ENCODE data around the gene PDLIM7. TPM values are rescaled to one million over a fixed set of nuclear protein-coding genes. Genes with fewer than 3 reads are reported as not detected.

Gene PDLIM7
- total and polyA plus RNA-seq, 2 donors (not counting 3 experiments of a cell fraction or from before 2014, with no cell fraction given), result 314 to 318 TPM

GRCh38 chr5:177437623-177438022 is 59.8 kb downstream of the PDLIM7 start:
- Histone ChIP-seq H3K9me3 (replicated peaks; ENCODE audit: control insufficient read depth, insufficient read depth, low read length) (no peaks in the 10 kb centered on the region), H4K20me1 (replicated peaks; ENCODE audit: control insufficient read depth, extremely low read depth, insufficient read depth, low read length) (no peaks in the 10 kb centered on the region), H3K27ac (ENCODE audit: insufficient read depth, low read depth, low read length) (no peak overlapping the region), H3K4me2 (ENCODE audit: insufficient read depth, low read length) (no peak overlapping the region), H3K4me3 (replicated peaks in 1 of 3; ENCODE audit: insufficient read depth in 1 of 3, low read depth in 1 of 3, low read length in 3 of 3) (no peak overlapping the region), H3K36me3 (ENCODE audit: control insufficient read depth in 2 of 2, extremely low read depth in 1 of 2, insufficient read depth in 2 of 2, low read length in 2 of 2) (peaks cover 9 to 22% of the 10 kb centered on the region in 2 experiments), H3K4me1 (ENCODE audit: control insufficient read depth, extremely low read depth, insufficient read depth, low read length) (no peaks in the 10 kb centered on the region), H2AFZ (ENCODE audit: low read depth, low read length) (no peak overlapping the region), H3K9ac (replicated peaks; ENCODE audit: extremely low read depth, insufficient read depth, low read length) (no peak overlapping the region), H3K27me3 (ENCODE audit: control insufficient read depth in 2 of 2, insufficient read depth in 2 of 2, low read length in 2 of 2) (no peaks in the 10 kb centered on the region), H3K79me2 (ENCODE audit: control insufficient read depth, insufficient read depth, low read length) (no peaks in the 10 kb centered on the region), H3K9me1 (replicated peaks; ENCODE audit: control insufficient read depth, extremely low read depth, insufficient read depth, low read length) (no peaks in the 10 kb centered on the region)
- dilution Hi-C loops (cut with MboI; ENCODE audit: extremely low pct_ligation_motif_present, low sequenced_read_pairs) (no loop called here), intact Hi-C loops (cut with micrococcal nuclease) (no loop called here)
- POLR2A ChIA-PET, result no interaction called here
- DNase-seq (ENCODE audit: low read depth, low spot score) (no peak), FAIRE-seq (no peak)
- CTCF ChIA-PET, result no interaction called here
- TF ChIP-seq POLR2A (IDR thresholded peaks at IDR 0.05; ENCODE audit: low read depth, low read length), result no peak
- BruUV-seq (replicated peaks), result no TSS peak

GRCh38 chr5:177435847-177436536 is 61.4 kb downstream of the PDLIM7 start:
- Histone ChIP-seq H4K20me1 (replicated peaks; ENCODE audit: control insufficient read depth, extremely low read depth, insufficient read depth, low read length) (no peaks in the 10 kb centered on the region), H3K36me3 (ENCODE audit: control insufficient read depth in 2 of 2, extremely low read depth in 1 of 2, insufficient read depth in 2 of 2, low read length in 2 of 2) (peaks cover 11 to 31% of the 10 kb centered on the region in 2 experiments), H2AFZ (ENCODE audit: low read depth, low read length) (no peak overlapping the region), H3K27me3 (ENCODE audit: control insufficient read depth in 2 of 2, insufficient read depth in 2 of 2, low read length in 2 of 2) (no peaks in the 10 kb centered on the region), H3K27ac (ENCODE audit: insufficient read depth, low read depth, low read length) (no peak overlapping the region), H3K9ac (replicated peaks; ENCODE audit: extremely low read depth, insufficient read depth, low read length) (no peak overlapping the region), H3K9me1 (replicated peaks; ENCODE audit: control insufficient read depth, extremely low read depth, insufficient read depth, low read length) (no peaks in the 10 kb centered on the region), H3K79me2 (ENCODE audit: control insufficient read depth, insufficient read depth, low read length) (no peaks in the 10 kb centered on the region), H3K4me1 (ENCODE audit: control insufficient read depth, extremely low read depth, insufficient read depth, low read length) (no peaks in the 10 kb centered on the region), H3K9me3 (replicated peaks; ENCODE audit: control insufficient read depth, insufficient read depth, low read length) (no peaks in the 10 kb centered on the region), H3K4me2 (ENCODE audit: insufficient read depth, low read length) (no peak overlapping the region), H3K4me3 (replicated peaks in 1 of 3; ENCODE audit: insufficient read depth in 1 of 3, low read depth in 1 of 3, low read length in 3 of 3) (no peak overlapping the region)
- DNase-seq (ENCODE audit: low read depth, low spot score) (no peak), FAIRE-seq (no peak)
- CTCF ChIA-PET, result interaction anchor here (1.1 kb wide), 1 partner anchor 19 kb away, joined by 3 read pairs; no protein-coding TSS in a partner anchor
- dilution Hi-C loops (cut with MboI; ENCODE audit: extremely low pct_ligation_motif_present, low sequenced_read_pairs) (no loop called here), intact Hi-C loops (cut with micrococcal nuclease) (no loop called here)
- no TSS peak for BruUV-seq (replicated peaks)
- TF ChIP-seq POLR2A (IDR thresholded peaks at IDR 0.05; ENCODE audit: low read depth, low read length), result no peak
- TF ChIP-seq JUN (IDR thresholded peaks at IDR 0.05; ENCODE audit: borderline replicate concordance, insufficient read depth, insufficient read length, low read depth), result no peak
- TF ChIP-seq EZH2 (IDR thresholded peaks at IDR 0.05; ENCODE audit: borderline replicate concordance, low read depth, low read length, severe bottlenecking), result no peak
- TF ChIP-seq, protein P1, sequence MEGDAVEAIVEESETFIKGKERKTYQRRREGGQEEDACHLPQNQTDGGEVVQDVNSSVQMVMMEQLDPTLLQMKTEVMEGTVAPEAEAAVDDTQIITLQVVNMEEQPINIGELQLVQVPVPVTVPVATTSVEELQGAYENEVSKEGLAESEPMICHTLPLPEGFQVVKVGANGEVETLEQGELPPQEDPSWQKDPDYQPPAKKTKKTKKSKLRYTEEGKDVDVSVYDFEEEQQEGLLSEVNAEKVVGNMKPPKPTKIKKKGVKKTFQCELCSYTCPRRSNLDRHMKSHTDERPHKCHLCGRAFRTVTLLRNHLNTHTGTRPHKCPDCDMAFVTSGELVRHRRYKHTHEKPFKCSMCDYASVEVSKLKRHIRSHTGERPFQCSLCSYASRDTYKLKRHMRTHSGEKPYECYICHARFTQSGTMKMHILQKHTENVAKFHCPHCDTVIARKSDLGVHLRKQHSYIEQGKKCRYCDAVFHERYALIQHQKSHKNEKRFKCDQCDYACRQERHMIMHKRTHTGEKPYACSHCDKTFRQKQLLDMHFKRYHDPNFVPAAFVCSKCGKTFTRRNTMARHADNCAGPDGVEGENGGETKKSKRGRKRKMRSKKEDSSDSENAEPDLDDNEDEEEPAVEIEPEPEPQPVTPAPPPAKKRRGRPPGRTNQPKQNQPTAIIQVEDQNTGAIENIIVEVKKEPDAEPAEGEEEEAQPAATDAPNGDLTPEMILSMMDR (IDR thresholded peaks at IDR 0.05; ENCODE audit: extremely low read depth in 1 of 2, insufficient read depth in 1 of 2, low read depth in 1 of 2, low read length in 2 of 2), result no peak
- TF ChIP-seq, protein P2, sequence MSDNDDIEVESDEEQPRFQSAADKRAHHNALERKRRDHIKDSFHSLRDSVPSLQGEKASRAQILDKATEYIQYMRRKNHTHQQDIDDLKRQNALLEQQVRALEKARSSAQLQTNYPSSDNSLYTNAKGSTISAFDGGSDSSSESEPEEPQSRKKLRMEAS (IDR thresholded peaks at IDR 0.05; ENCODE audit: insufficient read depth, insufficient read length), result no peak
- POLR2A ChIA-PET, result no interaction called here
